K562 (cell line): Measurements from ENCODE around the gene ITGB2. TPM values are rescaled to one million over a fixed set of nuclear protein-coding genes. Genes with fewer than 3 reads are reported as not detected.
A peak's percentile ranks its signal among the peaks of the same experiment; 100 is the strongest.

Experiments used
- DNMT1 ChIP-seq: fragments of 450-650 bp; IDR thresholded peaks from 2 replicates; pipeline ENCODE4 v1.6.1; 2016; ENCODE audit warnings: antibody characterized with exemption, mild to moderate bottlenecking
- GTF2B ChIP-seq: IDR thresholded peaks from 2 replicates; pipeline ENCODE4 v1.6.1; 2011; ENCODE audit not compliant: insufficient read length; ENCODE audit errors: extremely low read depth
- KAT2B ChIP-seq: IDR thresholded peaks from one replicate; pipeline ENCODE4 v1.6.1; 2012; ENCODE audit warnings: low read depth, mild to moderate bottlenecking, control low read depth, inconsistent platforms, low read length, moderate library complexity
- LCOR ChIP-seq: sonication (generic); formaldehyde crosslinking; IDR thresholded peaks from 2 replicates; pipeline ENCODE4 v1.8.0; 2022; ENCODE audit warnings: mild to moderate bottlenecking, missing genetic modification reagents
- MCM3 ChIP-seq: fragments of 450-650 bp; IDR thresholded peaks from 2 replicates; pipeline ENCODE4 v1.6.1; 2016
- NUFIP1 ChIP-seq: fragments of 450-650 bp; IDR thresholded peaks from 2 replicates; pipeline ENCODE4 v1.6.1; 2018; ENCODE audit not compliant: partially characterized antibody
- PHF8 ChIP-seq: fragments of 200-600 bp; sonication (generic); IDR thresholded peaks from 2 replicates; pipeline ENCODE4 v1.6.1; 2012; ENCODE audit warnings: mixed run types, mild to moderate bottlenecking, inconsistent platforms, low read length, moderate library complexity, borderline replicate concordance
- RBBP5 ChIP-seq: fragments of 200-600 bp; sonication (generic); IDR thresholded peaks from 2 replicates; pipeline ENCODE4 v1.6.1; 2012; ENCODE audit warnings: borderline replicate concordance, mild to moderate bottlenecking, low read length, control low read depth, inconsistent platforms; ENCODE audit not compliant: insufficient read depth, poor library complexity, severe bottlenecking
- ZFPM2 ChIP-seq: fragments of 250-450 bp; sonication (Bioruptor Pico); IDR thresholded peaks from 2 replicates; pipeline ENCODE4 v1.5.1; 2022; ENCODE audit warnings: mild to moderate bottlenecking
- ZFX ChIP-seq: sonication (generic); formaldehyde crosslinking; IDR thresholded peaks from 2 replicates; pipeline ENCODE4 v1.8.0; 2022; ENCODE audit warnings: mild to moderate bottlenecking, missing genetic modification reagents, moderate library complexity
- ZKSCAN8 ChIP-seq: fragments of 200-800 bp; sonication (Bioruptor generic); IDR thresholded peaks from 2 replicates; pipeline ENCODE4 v1.6.1; 2016; ENCODE audit warnings: missing genetic modification characterization, missing compliant biosample characterization
- ZNF280B ChIP-seq: fragments of 250-450 bp; sonication (Bioruptor Pico); IDR thresholded peaks from 2 replicates; pipeline ENCODE4 v1.5.1; 2021; ENCODE audit warnings: mild to moderate bottlenecking
- ZNF282 ChIP-seq: sonication (generic); formaldehyde crosslinking; IDR thresholded peaks from 2 replicates; pipeline ENCODE4 v1.8.1; 2023; ENCODE audit warnings: missing genetic modification reagents
- ZNF707 ChIP-seq: fragments of 250-450 bp; sonication (Bioruptor Pico); conservative IDR thresholded peaks from 2 replicates; pipeline ENCODE4 v1.8.0; 2022; ENCODE audit warnings: inconsistent platforms, mild to moderate bottlenecking, moderate library complexity
- polyA plus RNA-seq, 8 experiments: library from polyadenylated mRNA; depleted of rRNA in 4 of 8; stranded (reverse) in 5 of 8; unstranded in 3 of 8; fragments of >200 nt; fragmentation: Nextera tagmentation in 2 of 8; fragmentation: Illumina TruSeq in 1 of 8; extraction: Ambion mirVana in 2 of 8; extraction: Trizol in 1 of 8; gene quantifications; 2 replicates each; pipeline versions ENCODE4 v1.2.1 to v1.2.3, GENCODE V29; 2011 to 2014; ENCODE audit warnings: inconsistent platforms in 1 of 8, missing spikeins in 1 of 8
- total RNA-seq, 7 experiments: library from RNA; depleted of rRNA in 6 of 7; stranded (reverse); fragments of >200 nt in 6 of 7; fragmentation: Illumina TruSeq in 2 of 7; extraction: Trizol in 2 of 7; gene quantifications; 2 replicates each; pipeline versions ENCODE4 v1.2.1 to v1.2.3, GENCODE V29; 2011 to 2021; ENCODE audit warnings: low replicate concordance in 1 of 7
- TF ChIP-seq, protein P1 (sequence below): IDR thresholded peaks from 3 replicates; pipeline ENCODE4 v1.6.1; 2011; ENCODE audit warnings: borderline replicate concordance, mild to moderate bottlenecking; ENCODE audit not compliant: insufficient read length, insufficient read depth
- TF ChIP-seq, protein P2 (sequence below): sonication (generic); formaldehyde crosslinking; IDR thresholded peaks from 2 replicates; pipeline ENCODE4 v1.8.1; 2022; ENCODE audit warnings: missing genetic modification reagents
- TF ChIP-seq, protein P3 (sequence below): fragments of 250-450 bp; sonication (Bioruptor Pico); IDR thresholded peaks from 2 replicates; pipeline ENCODE4 v1.5.0; 2020; ENCODE audit warnings: mild to moderate bottlenecking, borderline replicate concordance
- TF ChIP-seq, protein P4 (sequence below): fragments of 450-650 bp; formaldehyde crosslinking; IDR thresholded peaks from 2 replicates; pipeline ENCODE4 v1.4.0; 2020; ENCODE audit warnings: mild to moderate bottlenecking, moderate library complexity
- TF ChIP-seq, protein P5 (sequence below): fragments of 450-650 bp; IDR thresholded peaks from 2 replicates; pipeline ENCODE4 v1.7.0; 2016; ENCODE audit warnings: borderline replicate concordance

Gene ITGB2
- total and polyA plus RNA-seq, 9 of the 15 experiments (the other 6 are each of a cell fraction or from before 2014, with no cell fraction given): 0.07 to 1.3 (median 0.51) TPM; not detected in 2

GRCh38 chr21:44874240-44874496 is 46.5 kb downstream of the ITGB2 start (continued):
- TF ChIP-seq KAT2B (no peak), ZFPM2 (peak; percentile 50; the same call in 1 of the 2 replicates), MCM3 (no peak), ZFX (CRISPR knock-in tag) (no peak; the same call in 1 of the 2 replicates), RBBP5 (no peak), ZNF280B (CRISPR knock-in tag) (no peak), NUFIP1 (peak; percentile 27), GTF2B (no peak), DNMT1 (no peak), ZKSCAN8 (CRISPR knock-in tag) (no peak), PHF8 (no peak), ZNF707 (CRISPR knock-in tag) (no peak), ZNF282 (no peak), LCOR (CRISPR knock-in tag) (peak; percentile 63; the same call in 1 of the 2 replicates)
- TF ChIP-seq, protein P1, sequence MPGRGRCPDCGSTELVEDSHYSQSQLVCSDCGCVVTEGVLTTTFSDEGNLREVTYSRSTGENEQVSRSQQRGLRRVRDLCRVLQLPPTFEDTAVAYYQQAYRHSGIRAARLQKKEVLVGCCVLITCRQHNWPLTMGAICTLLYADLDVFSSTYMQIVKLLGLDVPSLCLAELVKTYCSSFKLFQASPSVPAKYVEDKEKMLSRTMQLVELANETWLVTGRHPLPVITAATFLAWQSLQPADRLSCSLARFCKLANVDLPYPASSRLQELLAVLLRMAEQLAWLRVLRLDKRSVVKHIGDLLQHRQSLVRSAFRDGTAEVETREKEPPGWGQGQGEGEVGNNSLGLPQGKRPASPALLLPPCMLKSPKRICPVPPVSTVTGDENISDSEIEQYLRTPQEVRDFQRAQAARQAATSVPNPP: no peak
- TF ChIP-seq, protein P2, sequence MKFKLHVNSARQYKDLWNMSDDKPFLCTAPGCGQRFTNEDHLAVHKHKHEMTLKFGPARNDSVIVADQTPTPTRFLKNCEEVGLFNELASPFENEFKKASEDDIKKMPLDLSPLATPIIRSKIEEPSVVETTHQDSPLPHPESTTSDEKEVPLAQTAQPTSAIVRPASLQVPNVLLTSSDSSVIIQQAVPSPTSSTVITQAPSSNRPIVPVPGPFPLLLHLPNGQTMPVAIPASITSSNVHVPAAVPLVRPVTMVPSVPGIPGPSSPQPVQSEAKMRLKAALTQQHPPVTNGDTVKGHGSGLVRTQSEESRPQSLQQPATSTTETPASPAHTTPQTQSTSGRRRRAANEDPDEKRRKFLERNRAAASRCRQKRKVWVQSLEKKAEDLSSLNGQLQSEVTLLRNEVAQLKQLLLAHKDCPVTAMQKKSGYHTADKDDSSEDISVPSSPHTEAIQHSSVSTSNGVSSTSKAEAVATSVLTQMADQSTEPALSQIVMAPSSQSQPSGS: 0 out of 2 replicates have a peak, but pooled peaks have one; percentile 40
- TF ChIP-seq, protein P3, sequence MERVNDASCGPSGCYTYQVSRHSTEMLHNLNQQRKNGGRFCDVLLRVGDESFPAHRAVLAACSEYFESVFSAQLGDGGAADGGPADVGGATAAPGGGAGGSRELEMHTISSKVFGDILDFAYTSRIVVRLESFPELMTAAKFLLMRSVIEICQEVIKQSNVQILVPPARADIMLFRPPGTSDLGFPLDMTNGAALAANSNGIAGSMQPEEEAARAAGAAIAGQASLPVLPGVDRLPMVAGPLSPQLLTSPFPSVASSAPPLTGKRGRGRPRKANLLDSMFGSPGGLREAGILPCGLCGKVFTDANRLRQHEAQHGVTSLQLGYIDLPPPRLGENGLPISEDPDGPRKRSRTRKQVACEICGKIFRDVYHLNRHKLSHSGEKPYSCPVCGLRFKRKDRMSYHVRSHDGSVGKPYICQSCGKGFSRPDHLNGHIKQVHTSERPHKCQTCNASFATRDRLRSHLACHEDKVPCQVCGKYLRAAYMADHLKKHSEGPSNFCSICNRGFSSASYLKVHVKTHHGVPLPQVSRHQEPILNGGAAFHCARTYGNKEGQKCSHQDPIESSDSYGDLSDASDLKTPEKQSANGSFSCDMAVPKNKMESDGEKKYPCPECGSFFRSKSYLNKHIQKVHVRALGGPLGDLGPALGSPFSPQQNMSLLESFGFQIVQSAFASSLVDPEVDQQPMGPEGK (CRISPR knock-in tag): no peak
- TF ChIP-seq, protein P4, sequence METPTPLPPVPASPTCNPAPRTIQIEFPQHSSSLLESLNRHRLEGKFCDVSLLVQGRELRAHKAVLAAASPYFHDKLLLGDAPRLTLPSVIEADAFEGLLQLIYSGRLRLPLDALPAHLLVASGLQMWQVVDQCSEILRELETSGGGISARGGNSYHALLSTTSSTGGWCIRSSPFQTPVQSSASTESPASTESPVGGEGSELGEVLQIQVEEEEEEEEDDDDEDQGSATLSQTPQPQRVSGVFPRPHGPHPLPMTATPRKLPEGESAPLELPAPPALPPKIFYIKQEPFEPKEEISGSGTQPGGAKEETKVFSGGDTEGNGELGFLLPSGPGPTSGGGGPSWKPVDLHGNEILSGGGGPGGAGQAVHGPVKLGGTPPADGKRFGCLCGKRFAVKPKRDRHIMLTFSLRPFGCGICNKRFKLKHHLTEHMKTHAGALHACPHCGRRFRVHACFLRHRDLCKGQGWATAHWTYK (CRISPR knock-in tag): no peak
- TF ChIP-seq, protein P5, sequence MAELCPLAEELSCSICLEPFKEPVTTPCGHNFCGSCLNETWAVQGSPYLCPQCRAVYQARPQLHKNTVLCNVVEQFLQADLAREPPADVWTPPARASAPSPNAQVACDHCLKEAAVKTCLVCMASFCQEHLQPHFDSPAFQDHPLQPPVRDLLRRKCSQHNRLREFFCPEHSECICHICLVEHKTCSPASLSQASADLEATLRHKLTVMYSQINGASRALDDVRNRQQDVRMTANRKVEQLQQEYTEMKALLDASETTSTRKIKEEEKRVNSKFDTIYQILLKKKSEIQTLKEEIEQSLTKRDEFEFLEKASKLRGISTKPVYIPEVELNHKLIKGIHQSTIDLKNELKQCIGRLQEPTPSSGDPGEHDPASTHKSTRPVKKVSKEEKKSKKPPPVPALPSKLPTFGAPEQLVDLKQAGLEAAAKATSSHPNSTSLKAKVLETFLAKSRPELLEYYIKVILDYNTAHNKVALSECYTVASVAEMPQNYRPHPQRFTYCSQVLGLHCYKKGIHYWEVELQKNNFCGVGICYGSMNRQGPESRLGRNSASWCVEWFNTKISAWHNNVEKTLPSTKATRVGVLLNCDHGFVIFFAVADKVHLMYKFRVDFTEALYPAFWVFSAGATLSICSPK: no peak
